Trophoblast cell (in vitro differentiated cells and primary cell): ENCODE data around the gene GNRHR.
A peak's percentile ranks its signal among the peaks of the same experiment; 100 is the strongest.

ENCODE experiments used
- DNase-seq, 2 donors: peaks; one replicate each; pipeline ENCODE4 v3.0.0-alpha.2; 2016
- H2AFZ ChIP-seq: 2 replicates; pipeline ENCODE4 v1.6.1; 2013; ENCODE audit warnings: low read length, moderate library complexity, mild to moderate bottlenecking; ENCODE audit not compliant: insufficient read depth, poor library complexity
- H2AK5ac ChIP-seq: 2 replicates; pipeline ENCODE4 v1.6.1; 2013; ENCODE audit warnings: mild to moderate bottlenecking, low read length
- H2BK120ac ChIP-seq: 2 replicates; pipeline ENCODE4 v1.6.1; 2013; ENCODE audit warnings: low read length, mild to moderate bottlenecking, moderate library complexity; ENCODE audit not compliant: insufficient read depth, poor library complexity
- H2BK12ac ChIP-seq: 2 replicates; pipeline ENCODE4 v1.6.1; 2013; ENCODE audit warnings: mild to moderate bottlenecking, low read length, moderate library complexity
- H2BK5ac ChIP-seq: 2 replicates; pipeline ENCODE4 v1.6.1; 2013; ENCODE audit warnings: low read length, low read depth, moderate library complexity, mild to moderate bottlenecking; ENCODE audit not compliant: poor library complexity
- H3K14ac ChIP-seq: 2 replicates; pipeline ENCODE4 v1.6.1; 2013; ENCODE audit warnings: mild to moderate bottlenecking, low read length
- H3K18ac ChIP-seq: 2 replicates; pipeline ENCODE4 v1.6.1; 2013; ENCODE audit warnings: mild to moderate bottlenecking, low read length
- H3K23ac ChIP-seq: 2 replicates; pipeline ENCODE4 v1.6.1; 2013; ENCODE audit warnings: low read length
- H3K27ac ChIP-seq: 2 replicates; pipeline ENCODE4 v1.5.1; 2013; ENCODE audit warnings: low read depth, mild to moderate bottlenecking, inconsistent platforms, low read length, moderate library complexity
- H3K27me3 ChIP-seq: 2 replicates; pipeline ENCODE4 v1.6.1; 2013; ENCODE audit warnings: inconsistent platforms, mild to moderate bottlenecking, low read length, moderate library complexity; ENCODE audit not compliant: insufficient read depth
- H3K36me3 ChIP-seq, 2 experiments: 1 replicate in 1 of 2; 2 replicates in 1 of 2; pipeline ENCODE4 v1.6.1; 2013; ENCODE audit warnings: low read length in 2 of 2, mild to moderate bottlenecking in 2 of 2, moderate library complexity in 1 of 2; ENCODE audit not compliant: insufficient read depth in 2 of 2, control insufficient read depth in 1 of 2
- H3K4ac ChIP-seq: 2 replicates; pipeline ENCODE4 v1.6.1; 2013; ENCODE audit warnings: low read depth, mild to moderate bottlenecking, low read length, moderate library complexity
- H3K4me1 ChIP-seq, 2 experiments: 1 replicate in 1 of 2; 2 replicates in 1 of 2; pipeline ENCODE4 v1.6.1; 2013; ENCODE audit warnings: low read length in 2 of 2, mild to moderate bottlenecking in 2 of 2, moderate library complexity in 1 of 2; ENCODE audit not compliant: insufficient read depth in 2 of 2, control insufficient read depth in 1 of 2
- H3K4me2 ChIP-seq: 2 replicates; pipeline ENCODE4 v1.6.1; 2013; ENCODE audit warnings: inconsistent platforms, mild to moderate bottlenecking, low read length, moderate library complexity
- H3K4me3 ChIP-seq: 2 replicates; pipeline ENCODE4 v1.5.1; 2013; ENCODE audit warnings: mild to moderate bottlenecking, low read depth, low read length, inconsistent platforms
- H3K79me1 ChIP-seq: one replicate; pipeline ENCODE4 v1.6.1; 2013; ENCODE audit warnings: low read length
- H3K79me2 ChIP-seq: 2 replicates; pipeline ENCODE4 v1.6.1; 2013; ENCODE audit warnings: low read length, mild to moderate bottlenecking; ENCODE audit not compliant: control insufficient read depth, insufficient read depth, poor library complexity
- H3K9ac ChIP-seq: 2 replicates; pipeline ENCODE4 v1.6.1; 2013; ENCODE audit warnings: mild to moderate bottlenecking, low read length
- H3K9me3 ChIP-seq: 2 replicates; pipeline ENCODE4 v1.6.1; 2013; ENCODE audit warnings: low read depth, mild to moderate bottlenecking, control low read depth, inconsistent platforms, low read length; ENCODE audit not compliant: insufficient read depth
- H4K12ac ChIP-seq: 2 replicates; pipeline ENCODE4 v1.6.1; 2013; ENCODE audit warnings: low read depth, mild to moderate bottlenecking, low read length, moderate library complexity
- H4K8ac ChIP-seq: 2 replicates; pipeline ENCODE4 v1.6.1; 2013; ENCODE audit warnings: low read depth, mild to moderate bottlenecking, low read length, moderate library complexity
- H4K91ac ChIP-seq: one replicate; pipeline ENCODE4 v1.6.1; 2013; ENCODE audit warnings: low read depth, mild to moderate bottlenecking, low read length, moderate library complexity
- WGBS: extraction: QIAGEN DNeasy Blood & Tissue Kit; methylation state at CpG from one replicate; pipeline ENCODE4 v1.1.7; 2013; ENCODE audit warnings: missing lambda C conversion rate; ENCODE audit not compliant: insufficient read length, insufficient coverage; ENCODE audit errors: extremely low coverage; 5-methylcytosine and 5-hydroxymethylcytosine counted together

GNRHR gene

DNA sequence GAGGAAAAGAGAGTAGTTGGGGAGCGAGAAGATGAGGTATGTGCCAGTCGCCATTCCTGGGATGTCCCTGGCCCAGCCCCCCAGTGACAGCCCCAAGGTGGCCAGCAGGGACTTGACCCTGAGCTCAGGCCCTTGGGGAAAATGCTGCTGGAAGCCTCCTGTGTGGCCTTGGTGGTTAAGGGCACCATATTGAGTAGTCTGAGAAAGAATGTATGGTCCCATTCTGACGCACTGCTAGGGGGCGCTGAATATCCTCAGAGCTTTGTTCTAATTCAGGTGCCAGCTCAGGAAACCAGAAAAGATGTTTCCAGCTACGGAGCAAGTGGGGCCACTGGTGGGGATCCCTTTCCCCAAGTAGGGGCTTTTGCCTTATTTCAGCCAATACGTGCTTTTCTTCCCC lies 39.2 kb downstream of the GNRHR start:
- Histone ChIP-seq H3K4me1 (peaks cover 19% of the 10 kb centered on the region in 2 experiments), H3K4me2 (no peak overlapping the region), H2BK5ac (no peak overlapping the region), H2BK120ac (no peak overlapping the region), H2AFZ (no peak overlapping the region), H3K14ac (no peak overlapping the region), H3K9ac (no peak overlapping the region), H3K4me3 (no peak overlapping the region), H2BK12ac (peak overlapping the region; percentile 46), H4K12ac (no peak overlapping the region), H3K79me2 (no peaks in the 10 kb centered on the region), H3K9me3 (no peaks in the 10 kb centered on the region), H3K27ac (no peak overlapping the region), H3K18ac (no peak overlapping the region), H3K23ac (no peak overlapping the region), H3K27me3 (no peaks in the 10 kb centered on the region), H3K4ac (no peak overlapping the region), H4K91ac (no peak overlapping the region), H4K8ac (no peak overlapping the region), H3K36me3 (peaks cover 0 to 4% of the 10 kb centered on the region in 2 experiments), H3K79me1 (peaks cover 2% of the 10 kb centered on the region), H2AK5ac (no peak overlapping the region)
- WGBS: no CpG with 5 or more reads among the region's 6 CpGs
- DNase-seq: no peak

DNA sequence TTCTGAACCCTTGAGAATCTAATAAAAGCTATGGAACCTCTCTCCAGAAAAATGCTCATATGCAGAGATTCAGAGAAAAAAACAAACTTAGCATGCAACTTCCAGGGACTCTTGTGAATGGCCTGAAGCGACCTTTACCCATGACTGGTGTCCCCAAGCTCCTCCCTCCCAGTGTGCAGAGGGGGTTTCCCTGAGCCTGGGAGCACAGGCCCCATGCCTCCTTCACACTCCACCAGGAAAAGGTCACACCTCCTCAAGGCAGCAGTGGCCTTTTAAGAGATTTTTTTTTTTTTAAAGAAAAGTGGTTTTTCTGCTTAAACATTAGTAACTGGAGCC lies 40.0 kb downstream of the GNRHR start:
- Histone ChIP-seq H3K4me1 (peaks cover 19% of the 10 kb centered on the region in 2 experiments), H3K9me3 (no peaks in the 10 kb centered on the region), H2BK12ac (no peak overlapping the region), H3K4me3 (no peak overlapping the region), H3K36me3 (peaks cover 0 to 4% of the 10 kb centered on the region in 2 experiments), H3K9ac (no peak overlapping the region), H3K79me2 (no peaks in the 10 kb centered on the region), H3K23ac (no peak overlapping the region), H3K79me1 (peaks cover 2% of the 10 kb centered on the region), H2AK5ac (no peak overlapping the region), H3K27ac (no peak overlapping the region), H3K18ac (no peak overlapping the region), H4K91ac (no peak overlapping the region), H2BK120ac (no peak overlapping the region), H2AFZ (no peak overlapping the region), H3K27me3 (no peaks in the 10 kb centered on the region), H4K8ac (no peak overlapping the region), H3K4ac (no peak overlapping the region), H3K4me2 (no peak overlapping the region), H4K12ac (no peak overlapping the region), H3K14ac (no peak overlapping the region), H2BK5ac (no peak overlapping the region)
- WGBS: no CpG with 5 or more reads among the region's 1 CpG
- no peak for DNase-seq

DNA sequence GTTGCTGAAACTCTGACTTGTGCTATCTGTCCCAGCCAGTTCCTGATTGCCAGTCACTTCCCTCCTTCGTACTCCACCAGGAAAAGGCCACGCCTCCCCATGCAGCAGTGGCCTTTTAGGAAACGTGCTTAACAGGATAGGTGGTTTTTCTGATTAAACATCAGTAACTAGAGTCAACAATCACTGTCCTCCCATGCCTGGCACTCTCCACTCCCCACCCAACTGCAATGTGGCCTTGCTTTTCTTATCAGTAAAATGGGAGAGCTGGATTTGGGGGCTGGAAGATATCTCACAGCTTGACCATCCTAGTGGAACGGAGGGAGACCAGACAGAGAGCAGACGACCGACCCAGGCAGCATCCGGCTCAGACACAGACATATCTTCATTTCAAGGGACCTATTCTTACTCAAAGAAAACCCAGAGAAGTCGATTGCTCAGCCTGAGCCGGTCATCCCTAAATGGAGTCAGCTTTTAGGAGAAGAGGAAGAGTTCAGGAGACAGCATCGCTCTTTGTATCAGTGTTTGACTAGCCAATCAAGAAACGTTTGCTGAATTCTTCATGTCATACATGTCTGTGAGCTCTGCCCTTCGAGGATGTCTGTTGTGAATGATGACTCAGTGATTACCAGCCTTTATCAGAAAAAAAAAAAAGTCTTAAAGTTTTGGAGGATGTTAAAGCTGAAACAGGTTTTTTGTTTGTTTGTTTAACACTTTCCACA lies 40.5 kb downstream of the GNRHR start:
- H3K4me3 ChIP-seq: no peak overlapping the region
- no peak overlapping the region for H3K18ac ChIP-seq
- WGBS: no CpG with 5 or more reads among the region's 12 CpGs
- H3K79me1 ChIP-seq: peaks cover 2% of the 10 kb centered on the region
- no peaks in the 10 kb centered on the region for H3K9me3 ChIP-seq
- no peak overlapping the region for H3K9ac ChIP-seq
- no peak overlapping the region for H4K12ac ChIP-seq
- H2BK12ac ChIP-seq: no peak overlapping the region
- H2BK5ac ChIP-seq: no peak overlapping the region
- no peak overlapping the region for H4K91ac ChIP-seq
- H4K8ac ChIP-seq: no peak overlapping the region
- no peak overlapping the region for H2AK5ac ChIP-seq
- H3K4me1 ChIP-seq: peaks cover 19% of the 10 kb centered on the region in 2 experiments
- no peak overlapping the region for H3K14ac ChIP-seq
- no peaks in the 10 kb centered on the region for H3K79me2 ChIP-seq
- no peak overlapping the region for H3K27ac ChIP-seq
- no peak overlapping the region for H3K23ac ChIP-seq
- H2BK120ac ChIP-seq: no peak overlapping the region
- peaks cover 0 to 4% of the 10 kb centered on the region in 2 experiments for H3K36me3 ChIP-seq
- no peak overlapping the region for H3K4ac ChIP-seq
- no peaks in the 10 kb centered on the region for H3K27me3 ChIP-seq
- peak in 1 of 2 donors; percentile 14 for DNase-seq
- H2AFZ ChIP-seq: no peak overlapping the region
- H3K4me2 ChIP-seq: no peak overlapping the region

DNA sequence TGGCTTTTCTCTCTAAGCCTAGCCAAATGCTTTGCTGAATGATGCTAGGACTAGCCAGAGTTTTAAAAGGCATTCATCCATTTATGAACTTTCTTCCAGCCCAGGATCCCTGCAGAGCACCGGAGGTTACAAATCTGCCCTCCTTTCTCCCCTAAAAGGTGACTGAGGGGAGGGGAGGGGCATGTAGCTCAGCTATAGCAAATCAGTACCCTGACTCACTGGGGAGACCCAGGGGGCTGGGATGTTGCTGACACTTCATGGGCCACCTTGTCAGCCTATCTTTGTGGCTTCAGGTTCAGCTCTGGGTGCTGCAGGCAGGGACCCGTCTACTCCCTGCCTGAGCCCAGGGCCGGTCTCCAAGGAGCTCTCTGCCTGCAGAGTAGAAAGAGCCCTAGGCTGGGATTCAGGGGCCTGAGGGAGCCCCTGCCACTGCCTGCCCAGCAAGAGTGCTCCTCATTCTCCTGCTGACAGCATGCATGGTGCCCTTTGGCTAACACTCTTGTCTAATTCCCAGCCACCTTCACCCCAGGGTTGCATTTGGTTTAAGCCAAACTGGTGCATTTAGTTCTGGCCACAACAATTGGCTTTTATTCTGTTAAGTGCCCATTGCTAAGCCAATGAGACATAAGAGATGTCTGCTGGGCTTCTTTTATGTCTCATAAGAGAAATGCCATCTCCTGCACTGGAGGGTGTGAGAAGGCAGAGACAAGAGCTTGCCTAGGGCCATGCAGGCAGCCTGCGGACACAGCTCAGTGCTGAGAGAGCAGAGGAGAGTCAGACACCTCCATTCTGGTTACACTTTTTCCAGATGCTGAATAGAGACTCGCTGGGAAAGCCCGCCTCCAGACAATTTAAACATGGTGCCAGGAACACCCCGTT lies 41.3 kb downstream of the GNRHR start:
- DNase-seq: peak in 1 of 2 donors; percentile 11
- Histone ChIP-seq H3K36me3 (peaks cover 0 to 4% of the 10 kb centered on the region in 2 experiments), H3K9me3 (no peaks in the 10 kb centered on the region), H3K14ac (no peak overlapping the region), H2BK5ac (no peak overlapping the region), H3K18ac (no peak overlapping the region), H3K79me1 (peaks cover 2% of the 10 kb centered on the region), H3K4me1 (peaks cover 19% of the 10 kb centered on the region in 2 experiments), H2BK12ac (no peak overlapping the region), H3K27me3 (no peaks in the 10 kb centered on the region), H4K91ac (no peak overlapping the region), H4K12ac (no peak overlapping the region), H3K27ac (no peak overlapping the region), H2AK5ac (no peak overlapping the region), H3K4me2 (no peak overlapping the region), H3K4me3 (no peak overlapping the region), H3K23ac (no peak overlapping the region), H3K79me2 (no peaks in the 10 kb centered on the region), H4K8ac (no peak overlapping the region), H3K4ac (no peak overlapping the region), H3K9ac (no peak overlapping the region), H2BK120ac (no peak overlapping the region), H2AFZ (no peak overlapping the region)
- no CpG with 5 or more reads among the region's 7 CpGs for WGBS
